SHP77 (cell line): ENCODE results near the gene LY86.

ENCODE experiments used
- DNase-seq, 2 experiments: peaks; one replicate each; lab custom pipeline; 2025; lab: John Stamatoyannopoulos, UW

Gene LY86

DNA sequence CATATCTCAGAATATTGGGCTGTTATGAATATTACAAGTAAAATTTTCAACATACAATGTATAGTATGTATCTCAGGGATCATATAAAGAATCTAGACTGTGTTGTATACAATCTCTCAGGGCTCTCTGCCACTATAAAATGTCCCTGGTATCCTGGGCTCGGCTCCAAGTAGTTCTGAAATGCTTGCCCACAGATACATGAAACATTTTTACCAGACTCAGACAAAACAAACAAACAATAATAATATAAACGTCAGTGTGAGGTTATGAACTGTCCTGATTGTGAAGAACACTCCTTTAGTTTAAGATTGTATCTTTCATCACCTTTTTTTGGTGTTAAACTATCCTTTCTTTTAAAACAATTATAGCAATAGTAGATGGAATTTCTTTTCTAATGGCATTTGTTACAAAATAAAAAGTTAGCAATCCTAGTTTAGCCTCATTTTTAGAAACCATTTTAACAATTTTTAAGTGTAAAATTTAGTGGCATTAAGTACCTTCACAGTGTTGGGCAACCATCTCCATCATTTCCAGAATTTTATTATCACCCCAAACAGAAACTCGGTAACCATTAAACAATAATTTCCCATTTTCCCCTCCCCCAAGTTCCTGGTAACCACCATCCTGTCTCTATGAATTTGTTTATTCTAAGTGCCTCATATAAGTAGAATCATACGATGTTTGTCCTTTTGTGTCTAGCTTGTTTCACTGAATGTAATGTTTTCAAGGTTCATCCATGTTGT, 17.4 kb upstream of the LY86 start:
- DNase-seq, result no peak

DNA sequence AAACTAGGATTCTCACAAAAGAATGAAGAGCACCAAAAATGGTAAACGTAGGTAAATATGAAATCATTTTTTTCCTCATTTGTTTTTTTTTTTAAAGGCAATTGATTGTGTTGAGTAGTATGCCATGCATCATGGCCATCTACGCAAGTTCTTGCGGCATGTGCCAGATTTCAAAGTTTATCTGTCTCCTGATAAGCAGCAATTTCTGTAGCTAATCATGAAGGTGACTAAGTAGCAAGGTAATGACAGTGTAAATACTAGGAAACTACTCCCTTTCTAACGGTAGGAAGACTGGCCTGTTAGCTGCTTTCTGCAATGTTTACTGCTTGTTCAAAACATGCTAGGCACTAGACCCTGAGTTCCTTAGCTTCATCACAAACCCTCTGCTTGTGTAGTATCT, 13.4 kb upstream of the LY86 start:
- no peak for DNase-seq

DNA sequence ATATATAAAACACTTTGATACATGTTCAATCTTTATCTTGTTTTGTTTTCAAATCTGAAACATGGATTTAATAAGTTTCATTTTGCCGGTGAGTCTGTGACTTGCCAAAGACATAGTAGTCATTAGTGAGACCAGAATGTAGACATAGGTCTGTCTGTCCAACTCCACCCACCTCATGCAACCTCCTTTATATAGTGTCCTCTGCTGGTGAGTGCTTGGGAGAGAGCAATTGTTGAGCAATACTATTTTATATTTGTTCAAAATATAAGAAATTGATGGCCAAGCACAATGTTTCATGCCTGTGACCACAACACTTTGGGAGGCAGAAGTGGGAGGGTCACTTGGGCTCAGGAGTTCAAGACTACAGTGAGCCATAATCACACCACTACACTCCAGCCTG, 10.8 kb upstream of the LY86 start:
- DNase-seq, result no peak

DNA sequence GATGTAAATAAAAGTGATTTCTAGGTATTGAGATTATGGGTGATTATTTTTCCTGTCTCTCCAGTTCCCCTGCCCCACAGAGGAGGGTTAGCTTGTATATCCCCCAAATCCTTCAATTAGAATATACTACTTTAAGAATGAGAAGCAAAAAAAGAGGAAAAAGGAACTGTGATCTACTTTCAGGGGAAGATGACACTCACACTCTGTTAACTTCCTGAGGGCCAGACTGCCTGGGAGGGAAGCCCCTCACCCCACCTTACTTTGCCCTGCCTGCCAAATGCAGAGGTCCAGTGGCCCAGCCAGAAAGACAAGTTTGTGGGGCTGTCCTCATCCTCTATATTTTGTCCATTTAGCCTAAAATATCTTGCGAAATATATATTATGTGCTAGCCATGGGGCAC, 9.2 kb upstream of the LY86 start:
- no peak for DNase-seq

DNA sequence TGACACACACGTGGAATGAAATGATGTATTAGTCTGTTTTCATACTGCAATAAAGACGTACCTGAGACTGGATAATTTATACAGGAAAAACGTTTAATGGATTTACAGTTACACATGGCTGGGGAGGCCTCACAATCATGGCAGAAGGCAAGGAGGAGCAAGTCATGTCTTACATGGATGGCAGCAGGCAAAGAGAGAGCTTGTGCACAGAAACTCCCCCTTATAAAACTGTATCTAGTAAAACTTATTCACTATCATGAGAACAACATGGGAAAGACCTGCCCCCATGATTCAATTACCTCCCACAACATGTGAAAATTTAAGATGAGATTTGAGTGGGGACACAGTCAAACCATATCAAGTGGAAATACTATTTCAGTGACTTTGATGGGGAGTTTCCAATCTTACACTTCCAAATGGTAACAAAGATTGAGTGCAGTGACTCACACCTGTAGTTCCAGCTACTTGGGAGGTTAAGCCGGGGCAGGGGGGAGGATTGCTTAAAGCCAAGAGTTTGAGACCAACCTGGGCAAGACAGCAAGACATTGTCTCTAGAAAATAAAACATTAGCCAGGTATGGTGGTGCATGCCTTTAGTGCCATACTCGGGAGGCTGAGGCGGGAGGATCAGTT, 8.2 kb upstream of the LY86 start:
- DNase-seq, result no peak

DNA sequence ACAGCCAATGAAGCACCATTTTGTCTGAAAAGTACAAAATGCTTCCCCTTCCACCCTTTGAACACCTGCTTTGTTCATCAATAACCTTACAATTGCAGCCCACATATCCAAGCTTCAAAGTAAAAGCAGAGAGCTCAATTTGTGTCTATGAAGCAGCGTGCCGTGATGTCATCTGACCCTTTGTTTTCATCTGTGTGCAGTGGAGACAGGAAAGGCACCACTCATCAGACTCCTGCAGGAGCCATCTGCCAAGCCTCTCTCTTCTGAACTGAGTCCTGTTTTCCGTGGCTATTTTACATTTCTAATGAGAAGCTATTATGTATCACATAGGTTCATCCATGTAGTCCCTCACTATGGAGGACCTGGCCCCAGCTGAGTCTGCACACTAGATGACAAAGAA, 7.5 kb upstream of the LY86 start:
- DNase-seq, result no peak

DNA sequence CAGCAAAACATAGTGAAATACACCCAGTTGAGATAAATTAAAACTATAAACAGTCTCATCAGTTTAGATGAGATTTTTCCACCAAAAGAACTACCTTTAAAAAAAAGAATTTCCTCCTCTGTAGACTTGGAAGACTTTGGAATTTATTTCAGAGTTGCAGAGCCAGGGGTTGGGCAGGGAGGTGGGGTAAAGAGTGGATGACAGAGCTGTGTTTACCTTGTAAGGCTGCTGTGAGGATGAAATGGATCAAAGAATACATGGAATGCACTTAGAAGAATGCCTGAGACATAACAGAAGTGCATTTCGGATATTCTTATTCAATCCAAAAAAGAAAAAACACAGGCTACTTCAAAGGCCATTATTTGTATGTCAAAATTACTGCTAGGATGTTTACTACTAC, 6.4 kb upstream of the LY86 start:
- DNase-seq, result no peak

DNA sequence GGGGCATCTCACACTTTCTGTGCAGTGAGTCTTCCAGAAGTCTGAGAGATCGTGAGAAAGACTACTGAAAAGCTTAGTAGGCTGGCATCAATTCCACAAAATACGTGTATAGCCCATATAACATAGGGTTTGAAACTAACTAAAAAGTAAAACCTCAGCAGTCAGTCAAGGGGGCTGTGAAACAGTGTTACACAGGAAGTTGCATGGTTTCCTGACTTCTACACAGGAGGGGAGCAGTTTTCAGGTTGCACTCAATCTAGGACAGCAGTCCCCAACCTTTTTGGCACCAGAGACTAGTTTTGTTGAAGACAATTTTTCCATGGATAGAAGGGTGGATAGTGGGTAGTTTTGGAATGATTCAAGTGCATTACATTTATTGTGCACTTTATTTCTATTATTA, 4.7 kb upstream of the LY86 start:
- DNase-seq, result no peak

DNA sequence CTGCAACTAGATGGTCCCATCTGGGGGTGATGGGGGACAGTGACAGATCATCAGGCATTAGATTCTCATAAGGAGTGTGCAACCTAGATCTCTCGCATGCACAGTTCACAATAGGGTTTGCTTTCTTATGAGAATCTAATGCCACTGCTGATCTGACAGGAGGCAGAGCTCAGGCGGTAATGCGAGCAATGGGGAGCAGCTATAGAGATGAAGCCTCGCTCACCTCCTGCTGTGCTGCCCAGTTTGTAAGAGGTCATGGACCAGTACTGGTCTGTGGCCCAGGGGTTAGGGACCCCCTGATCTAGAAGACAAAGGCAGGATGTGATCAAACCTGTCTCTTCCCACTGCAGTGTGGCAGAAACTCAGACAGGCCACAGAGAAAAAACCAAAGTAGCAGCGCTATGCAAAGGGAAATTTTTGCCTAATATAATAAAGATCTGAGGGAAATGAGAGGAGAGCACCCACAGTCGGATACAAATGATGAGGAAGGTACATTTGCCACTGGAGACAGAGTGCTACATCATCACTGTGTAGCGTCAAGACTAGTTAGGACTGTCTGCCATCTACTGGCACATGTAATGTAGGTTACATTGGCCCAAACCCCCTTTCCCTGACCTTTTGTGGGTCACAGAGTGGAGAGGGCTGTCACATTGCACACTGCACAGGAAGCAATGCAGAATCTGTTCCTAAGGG, 4.1 kb upstream of the LY86 start:
- DNase-seq, result no peak

DNA sequence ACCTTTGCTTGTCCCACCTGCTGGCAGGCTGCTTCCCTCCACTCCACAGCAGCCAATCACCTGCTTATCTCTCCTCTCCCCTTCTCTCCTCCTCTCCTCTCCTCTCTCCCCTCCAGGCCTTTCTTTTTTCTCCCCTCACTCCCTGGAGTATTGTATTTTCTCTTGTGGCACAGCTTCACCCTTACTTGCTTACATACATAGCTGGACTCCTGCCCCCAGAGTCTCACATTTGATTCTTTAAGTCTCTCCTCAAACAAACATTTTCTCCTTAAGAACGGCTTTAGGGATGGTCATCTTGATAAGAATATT, 3.6 kb upstream of the LY86 start:
- DNase-seq, result no peak

DNA sequence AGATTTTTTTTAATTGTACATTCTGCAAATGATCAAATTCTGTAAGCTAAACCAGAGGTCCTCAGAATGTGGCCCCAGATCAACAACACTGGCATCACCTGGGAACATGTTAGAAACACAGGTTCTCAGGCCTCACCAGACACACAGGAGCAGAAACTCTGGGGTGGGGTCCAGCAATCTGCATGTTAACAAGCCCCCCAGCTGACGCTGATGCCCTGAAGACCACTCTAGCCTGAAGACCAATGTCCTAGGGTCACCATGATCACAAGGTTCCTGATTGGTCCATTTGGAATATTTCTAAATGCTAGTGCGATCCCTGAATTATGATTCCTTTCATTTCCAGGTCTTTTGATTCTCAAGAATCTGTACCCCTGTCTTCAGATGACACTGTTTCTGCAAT, 2.4 kb upstream of the LY86 start:
- no peak for DNase-seq

DNA sequence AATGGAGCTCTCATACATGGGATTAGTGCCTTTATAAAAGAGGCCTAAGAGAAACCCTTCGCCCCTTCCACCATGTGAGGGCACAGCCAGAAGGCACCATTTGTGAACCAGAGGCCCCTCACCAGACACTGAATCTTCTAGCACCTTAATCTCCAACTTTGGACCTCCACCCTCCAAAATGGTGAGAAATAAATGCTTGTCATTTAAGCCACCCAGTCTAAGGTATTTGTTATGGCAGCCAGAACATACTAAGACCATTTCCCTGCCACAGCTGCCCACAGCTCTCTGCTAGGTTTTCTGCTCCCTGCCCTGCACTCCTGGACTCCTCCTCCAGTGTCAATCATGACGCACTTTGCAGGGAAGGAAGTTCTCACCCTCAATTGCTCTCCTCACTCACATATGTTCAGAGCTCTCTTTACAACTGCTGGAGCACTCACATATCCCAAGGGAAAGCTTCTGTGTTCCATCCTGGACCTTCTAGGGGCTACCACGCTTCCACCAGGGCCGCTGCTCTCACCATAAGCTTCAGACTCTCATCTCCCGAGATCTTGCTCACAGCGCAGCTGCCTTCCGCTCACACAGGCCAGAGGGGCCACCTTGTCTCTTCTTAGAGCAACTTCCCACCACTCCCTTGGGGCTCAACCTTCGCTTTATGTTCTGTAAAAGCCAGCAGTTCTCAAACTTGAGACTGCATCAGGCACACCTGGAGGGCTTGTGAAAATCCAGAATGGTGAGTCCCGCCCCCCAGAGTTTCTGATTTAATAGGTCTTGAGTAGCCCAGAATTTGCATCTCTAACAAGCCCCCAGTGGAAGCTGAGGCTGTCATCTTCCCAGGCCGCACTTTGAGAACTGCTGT, 1.6 kb upstream of the LY86 start:
- no peak for DNase-seq

DNA sequence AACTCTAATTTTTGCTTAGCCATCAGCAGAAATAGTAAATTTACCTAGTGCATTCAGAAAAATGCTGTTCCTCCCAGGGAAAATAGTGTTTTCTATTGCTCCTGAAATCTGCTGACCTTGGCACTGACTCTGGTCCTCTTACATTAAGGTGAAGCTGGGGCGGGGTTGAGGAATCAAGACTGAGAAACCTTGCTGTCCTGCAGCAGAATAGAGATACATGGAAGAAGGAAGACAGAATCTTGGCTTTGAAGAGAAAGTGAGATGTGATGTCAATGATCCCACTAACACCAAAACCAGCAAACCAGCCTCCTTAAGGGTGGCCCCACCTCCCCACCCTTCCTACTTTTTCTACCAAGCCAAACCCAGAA, 840 bp upstream of the LY86 start:
- DNase-seq, result no peak

DNA sequence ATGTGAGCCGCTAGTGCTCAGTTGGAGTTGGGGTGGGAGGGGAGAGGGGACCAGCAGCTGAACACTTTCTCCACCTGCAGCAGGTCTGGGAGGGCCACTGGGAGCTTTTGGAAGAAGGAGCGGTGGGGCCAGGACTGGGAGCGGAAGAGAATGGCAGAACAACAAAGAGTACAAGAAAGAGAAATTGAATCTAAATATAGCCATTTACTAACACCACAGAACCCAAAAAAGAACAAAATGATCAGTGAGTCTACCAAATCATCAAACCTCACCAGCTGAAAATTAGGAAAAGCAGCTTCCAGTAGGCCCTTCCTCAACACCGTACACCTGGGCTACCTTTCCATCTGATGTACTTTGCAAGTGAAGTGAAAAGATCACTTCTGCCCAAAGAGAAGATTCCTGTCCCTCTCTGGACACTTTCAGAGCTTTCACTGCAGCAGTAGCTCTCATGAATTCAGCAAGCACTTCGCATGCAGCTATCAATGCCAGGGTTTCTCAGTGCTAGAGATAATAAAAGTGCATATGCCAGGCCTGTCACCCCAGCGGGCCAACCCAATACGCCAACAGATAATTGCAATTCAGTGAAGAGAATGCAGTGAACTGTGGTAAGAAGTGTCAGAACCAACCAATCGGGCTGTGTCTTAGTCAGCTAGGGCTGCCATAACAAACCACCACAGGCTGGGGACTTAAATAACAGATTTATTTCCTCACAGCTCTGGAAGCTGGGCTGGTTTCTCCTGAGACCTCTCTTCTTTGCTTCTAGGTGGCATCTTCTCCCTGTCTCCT, 597 bp downstream of the LY86 start:
- no peak for DNase-seq

DNA sequence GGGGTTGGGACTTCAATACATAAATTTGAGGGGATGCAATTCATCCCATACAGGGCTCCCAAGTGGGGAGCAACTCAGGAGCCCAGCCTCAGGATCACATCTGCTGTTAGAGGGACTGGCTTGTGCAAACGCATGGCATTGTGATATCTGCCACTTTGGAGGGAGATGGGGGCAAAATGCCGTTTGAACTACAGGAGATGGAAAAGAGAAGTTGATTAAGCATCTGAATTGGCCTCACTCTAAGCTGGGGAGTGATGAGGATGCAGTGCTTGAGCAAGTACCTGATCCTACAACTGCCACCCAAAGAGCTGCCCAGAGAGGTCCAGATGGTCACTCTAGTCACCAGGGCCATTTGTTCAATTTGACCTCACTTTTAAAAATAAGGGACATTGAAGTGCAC, 2.0 kb downstream of the LY86 start:
- DNase-seq, result no peak

DNA sequence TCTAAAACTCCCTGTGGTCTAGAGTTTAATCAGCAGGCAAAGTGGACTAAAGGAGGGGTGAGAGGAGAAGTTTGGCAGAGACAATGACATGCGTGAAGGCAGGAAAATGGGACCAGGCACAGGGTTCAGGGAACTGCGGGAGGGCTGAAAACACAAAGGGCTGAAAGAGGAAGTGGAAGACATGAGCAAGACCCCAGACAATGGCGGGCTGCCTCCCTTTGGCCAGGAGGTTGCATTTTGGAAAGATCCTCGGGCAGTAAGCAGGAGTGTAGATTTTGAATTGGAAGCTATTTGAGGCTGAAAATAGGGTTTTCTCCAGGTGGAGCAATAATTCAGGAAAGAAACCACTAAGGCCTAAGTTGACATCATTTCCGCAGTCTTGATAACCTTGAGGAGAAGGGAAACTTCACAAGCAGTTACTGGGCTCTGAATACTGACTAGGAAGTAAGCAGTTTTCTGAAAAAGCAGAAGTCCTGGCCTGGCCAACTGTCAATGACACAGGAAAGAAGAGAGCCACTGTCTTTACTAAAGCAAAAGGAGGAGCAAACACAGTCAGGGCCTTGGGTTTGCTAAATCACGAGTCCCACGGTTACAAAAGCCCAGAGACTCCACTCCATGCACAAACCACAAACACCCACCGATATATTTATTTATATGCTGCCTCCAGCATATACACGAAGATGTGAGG, 3.4 kb downstream of the LY86 start:
- DNase-seq, result no peak

DNA sequence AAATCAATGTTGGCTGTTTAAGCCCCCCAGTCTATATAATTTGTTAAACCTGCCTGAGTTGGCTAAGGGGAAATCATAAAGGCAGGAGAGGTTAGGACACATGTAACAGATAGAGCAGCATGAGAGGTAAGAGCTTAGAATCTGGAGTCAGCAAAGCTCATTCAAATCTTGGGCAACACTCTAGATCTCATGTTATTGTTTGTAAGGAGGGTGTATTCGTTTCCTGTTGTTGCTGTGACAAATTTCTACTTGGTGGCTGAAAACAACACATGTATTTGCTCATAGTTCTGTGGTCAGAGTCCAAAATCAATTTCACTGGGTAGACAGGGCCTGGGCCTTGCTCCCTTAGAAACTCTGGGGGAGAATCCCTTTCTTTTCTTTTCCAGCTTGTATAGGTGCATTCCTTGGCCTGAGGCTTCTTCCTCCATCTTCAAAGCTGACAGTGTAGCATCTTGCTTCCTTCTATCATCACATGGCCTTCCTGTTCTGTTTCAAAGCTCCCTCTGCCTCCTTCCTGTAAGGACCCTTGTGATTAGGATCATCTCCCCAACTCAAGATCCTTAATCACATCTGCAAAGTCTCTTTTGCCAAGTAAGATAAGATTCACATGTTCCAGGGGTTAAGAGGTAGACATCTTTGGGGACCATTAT, 4.4 kb downstream of the LY86 start:
- DNase-seq, result no peak

DNA sequence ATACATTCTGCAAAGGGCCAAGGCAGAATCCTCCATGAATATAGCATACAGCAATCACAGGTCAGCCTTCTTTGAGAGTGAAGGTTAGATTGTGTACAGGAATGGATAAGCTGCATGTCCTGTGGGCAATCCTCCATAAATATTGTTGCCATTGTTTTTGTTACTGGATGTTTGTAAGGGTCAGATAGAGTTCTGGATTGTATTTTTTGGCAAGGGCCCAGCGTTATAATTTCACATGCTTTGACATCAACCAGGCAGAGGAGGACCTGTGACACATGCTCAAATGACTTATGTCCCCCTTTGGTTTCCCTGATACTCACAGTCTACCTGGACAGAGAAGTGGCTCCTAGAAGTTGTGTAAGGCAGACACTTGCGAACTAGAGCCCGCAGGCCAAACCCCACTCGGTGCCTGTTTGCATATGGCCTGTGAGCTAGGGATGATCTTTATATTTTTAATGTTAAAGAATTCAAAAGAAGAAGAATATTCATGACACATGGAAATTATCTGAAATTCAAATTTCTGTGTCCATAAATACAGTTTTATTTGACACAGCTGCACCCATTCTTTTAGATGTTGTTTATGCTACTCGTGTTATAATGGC, 5.4 kb downstream of the LY86 start:
- no peak for DNase-seq

DNA sequence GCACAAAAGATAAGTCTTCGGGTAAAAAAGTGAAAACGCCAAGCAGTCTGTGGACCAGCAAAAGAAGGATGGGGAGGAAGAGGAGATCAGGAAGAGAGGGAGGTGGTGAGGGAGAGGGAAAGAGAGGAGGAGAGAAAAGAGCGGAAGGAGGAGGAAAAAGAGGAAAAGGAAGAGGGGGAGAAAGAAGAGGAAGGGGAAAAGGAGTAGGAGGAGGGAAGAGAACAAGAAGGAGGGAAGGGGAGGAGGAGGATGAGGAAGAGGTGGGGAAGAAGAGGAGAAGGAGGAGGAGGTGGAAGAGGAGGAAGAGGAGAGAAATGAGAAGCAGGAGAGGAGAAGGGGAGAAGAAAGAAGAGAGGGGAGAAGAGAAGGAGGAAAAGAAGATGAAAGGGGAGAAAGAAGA, 6.5 kb downstream of the LY86 start:
- DNase-seq, result no peak

DNA sequence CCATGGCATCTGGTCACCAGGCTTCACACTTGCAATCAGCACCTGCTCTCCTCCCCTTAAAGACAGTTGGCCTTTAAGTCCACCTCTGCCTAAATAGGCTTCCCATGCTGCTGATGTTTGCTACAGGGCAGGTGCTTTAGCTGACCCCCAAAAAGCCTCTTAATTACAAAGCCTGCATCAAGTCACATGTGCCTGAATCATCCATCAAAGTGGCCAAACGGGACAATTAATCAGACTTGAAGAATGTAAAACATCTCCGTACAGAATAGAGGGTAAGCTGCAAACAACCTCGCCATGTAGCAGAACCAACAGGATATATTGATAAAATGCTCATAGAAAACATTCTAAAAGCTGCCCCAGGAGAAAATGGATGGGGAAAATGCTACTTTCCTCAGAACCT, 7.4 kb downstream of the LY86 start:
- DNase-seq, result no peak
